Retina (tissue), 1 donor: ENCODE measurements around the gene OTOP3.
A peak's percentile ranks its signal among the peaks of the same experiment; 100 is the strongest.
"Not testable (repeated sequence)": the region's sequence is repeated elsewhere in the genome, so short reads cannot be mapped to it uniquely, and the experiment has no call there.

Source experiments
- DNase-seq: peaks from one replicate; pipeline ENCODE4 v3.0.0-alpha.2; 2016

The OTOP3 gene

GRCh38 chr17:74935585-74936469 lies at the start of gene OTOP3:
OTOP3 (plus strand) TSS chr17:74935898; CDS start chr17:74935922, 24 bp downstream.
- DNase-seq, result peak; percentile 53

- peak; percentile 37 for DNase-seq
Observed at GRCh38 chr17:74888469-74888868, 47.2 kb upstream of the OTOP3 start.

GRCh38 chr17:74890554-74890953 lies 45.1 kb upstream of the OTOP3 start:
- DNase-seq, result no peak

GRCh38 chr17:74892013-74892841 lies 43.5 kb upstream of the OTOP3 start:
- no peak for DNase-seq

- peak; percentile 53 for DNase-seq
Observed at GRCh38 chr17:74892974-74893911, 42.5 kb upstream of the OTOP3 start, which contains the start of gene FADS6. FADS6 (minus strand) TSS chr17:74893633; CDS start chr17:74893595, 38 bp downstream.

GRCh38 chr17:74893936-74894671 lies 41.6 kb upstream of the OTOP3 start:
- no peak for DNase-seq

- DNase-seq, result no peak
Observed at GRCh38 chr17:74898376-74898946, 37.2 kb upstream of the OTOP3 start.

- no peak for DNase-seq
Observed at GRCh38 chr17:74900208-74900607, 35.5 kb upstream of the OTOP3 start.

GRCh38 chr17:74901353-74902135 lies 34.2 kb upstream of the OTOP3 start:
- DNase-seq, result no peak

GRCh38 chr17:74903034-74903433 lies 32.7 kb upstream of the OTOP3 start:
- DNase-seq, result no peak

GRCh38 chr17:74903671-74904070 lies 32.0 kb upstream of the OTOP3 start:
- DNase-seq, result no peak

GRCh38 chr17:74904687-74905409 lies 30.9 kb upstream of the OTOP3 start:
- no peak for DNase-seq

GRCh38 chr17:74906214-74906793 lies 29.4 kb upstream of the OTOP3 start:
- not testable (repeated sequence) for DNase-seq

- no peak for DNase-seq
Observed at GRCh38 chr17:74907012-74907411, 28.7 kb upstream of the OTOP3 start.

- not testable (repeated sequence) for DNase-seq
Observed at GRCh38 chr17:74909097-74909496, 26.6 kb upstream of the OTOP3 start.

- DNase-seq, result not testable (repeated sequence)
Observed at GRCh38 chr17:74911423-74911822, 24.3 kb upstream of the OTOP3 start.

GRCh38 chr17:74916136-74916850 lies 19.4 kb upstream of the OTOP3 start:
- DNase-seq, result no peak

GRCh38 chr17:74916851-74917199 lies 18.9 kb upstream of the OTOP3 start:
- DNase-seq, result no peak

- no peak for DNase-seq
Observed at GRCh38 chr17:74917430-74917829, 18.3 kb upstream of the OTOP3 start.
